Amniotic epithelial cell (primary cell): ENCODE measurements around the gene REX1BD.
A peak's percentile ranks its signal among the peaks of the same experiment; 100 is the strongest.
"Not testable (repeated sequence)": the region's sequence is repeated elsewhere in the genome, so short reads cannot be mapped to it uniquely, and the experiment has no call there.

Experiments
- DNase-seq: peaks from one replicate; pipeline ENCODE4 v3.0.0-alpha.2; 2010; ENCODE audit warnings: low read depth

The REX1BD gene

GRCh38 chr19:18577365-18577914 lies 11.2 kb upstream of the REX1BD start:
- DNase-seq, result no peak

- DNase-seq, result no peak
Observed at GRCh38 chr19:18580311-18580710, 8.3 kb upstream of the REX1BD start.

GRCh38 chr19:18586306-18586705 lies 2.3 kb upstream of the REX1BD start:
- no peak for DNase-seq

GRCh38 chr19:18587561-18587960 lies 1.0 kb upstream of the REX1BD start:
- no peak for DNase-seq

- DNase-seq, result no peak
Observed at GRCh38 chr19:18587962-18588610, 512 bp upstream of the REX1BD start.

- DNase-seq, result peak; percentile 50
Observed at GRCh38 chr19:18589380-18590272, 1.0 kb downstream of the REX1BD start.

- peak; percentile 83 for DNase-seq
Observed at GRCh38 chr19:18590273-18591272, 2.0 kb downstream of the REX1BD start.

GRCh38 chr19:18591735-18592385 lies 3.3 kb downstream of the REX1BD start:
- no peak for DNase-seq

- DNase-seq, result not testable (repeated sequence)
Observed at GRCh38 chr19:18592732-18593131, 4.1 kb downstream of the REX1BD start.

GRCh38 chr19:18593367-18594095 lies 4.9 kb downstream of the REX1BD start:
- no peak for DNase-seq

GRCh38 chr19:18594096-18594823 lies 5.7 kb downstream of the REX1BD start:
- DNase-seq, result peak; percentile 70

- no peak for DNase-seq
Observed at GRCh38 chr19:18594824-18595373, 6.3 kb downstream of the REX1BD start.

GRCh38 chr19:18595475-18595874 lies 6.9 kb downstream of the REX1BD start:
- no peak for DNase-seq

GRCh38 chr19:18596752-18597157 lies 8.2 kb downstream of the REX1BD start:
- peak; percentile 35 for DNase-seq

- no peak for DNase-seq
Observed at GRCh38 chr19:18597809-18598660, 9.4 kb downstream of the REX1BD start.

- no peak for DNase-seq
Observed at GRCh38 chr19:18599485-18599884, 10.9 kb downstream of the REX1BD start.

- DNase-seq, result not testable (repeated sequence)
Observed at GRCh38 chr19:18600692-18601397, 12.2 kb downstream of the REX1BD start.

- DNase-seq, result no peak
Observed at GRCh38 chr19:18601875-18602274, 13.3 kb downstream of the REX1BD start.
